Progenitor cell of endocrine pancreas (in vitro differentiated cells): Measurements from ENCODE around the gene ADAM12. TPM values are rescaled to one million over a fixed set of nuclear protein-coding genes. Genes with fewer than 3 reads are reported as not detected.
A peak's percentile ranks its signal among the peaks of the same experiment; 100 is the strongest.
"Not testable (repeated sequence)": the region's sequence is repeated elsewhere in the genome, so short reads cannot be mapped to it uniquely, and the experiment has no call there.

ENCODE experiments used
- DNase-seq: peaks from one replicate; pipeline ENCODE4 v3.0.0; 2021; ENCODE audit warnings: low spot score; ENCODE audit not compliant: unreplicated experiment
- H3K27ac Mint-ChIP-seq: 2 replicates; pipeline ENCODE4 v1.8.0; 2021; ENCODE audit warnings: mild to moderate bottlenecking, moderate library complexity, mixed read lengths
- H3K27me3 Mint-ChIP-seq: 2 replicates; pipeline ENCODE4 v1.8.0; 2021; ENCODE audit warnings: mixed read lengths
- H3K36me3 Mint-ChIP-seq: 2 replicates; pipeline ENCODE4 v1.8.0; 2022; ENCODE audit warnings: mixed read lengths; ENCODE audit not compliant: insufficient read depth
- H3K4me1 Mint-ChIP-seq: 2 replicates; pipeline ENCODE4 v1.8.0; 2021; ENCODE audit warnings: low read depth, mixed read lengths
- H3K4me3 Mint-ChIP-seq: 2 replicates; pipeline ENCODE4 v1.8.0; 2021; ENCODE audit warnings: low read depth, mild to moderate bottlenecking, moderate library complexity, mixed read lengths
- H3K9me3 Mint-ChIP-seq: 2 replicates; pipeline ENCODE4 v1.8.0; 2021; ENCODE audit warnings: low read depth, mixed read lengths
- CTCF ChIP-seq: fragments of 200-600 bp; sonication (generic); IDR thresholded peaks from one replicate; pipeline ENCODE4 v1.5.0; 2021; ENCODE audit warnings: antibody characterized with exemption, mild to moderate bottlenecking; ENCODE audit not compliant: unreplicated experiment
- total RNA-seq: library from RNA; stranded (reverse); gene quantifications from 2 replicates; pipeline ENCODE4 v1.2.1, GENCODE V29; 2021

The ADAM12 gene
- total RNA-seq, 1 donor from 2014 or later = 1.8 TPM

DNA sequence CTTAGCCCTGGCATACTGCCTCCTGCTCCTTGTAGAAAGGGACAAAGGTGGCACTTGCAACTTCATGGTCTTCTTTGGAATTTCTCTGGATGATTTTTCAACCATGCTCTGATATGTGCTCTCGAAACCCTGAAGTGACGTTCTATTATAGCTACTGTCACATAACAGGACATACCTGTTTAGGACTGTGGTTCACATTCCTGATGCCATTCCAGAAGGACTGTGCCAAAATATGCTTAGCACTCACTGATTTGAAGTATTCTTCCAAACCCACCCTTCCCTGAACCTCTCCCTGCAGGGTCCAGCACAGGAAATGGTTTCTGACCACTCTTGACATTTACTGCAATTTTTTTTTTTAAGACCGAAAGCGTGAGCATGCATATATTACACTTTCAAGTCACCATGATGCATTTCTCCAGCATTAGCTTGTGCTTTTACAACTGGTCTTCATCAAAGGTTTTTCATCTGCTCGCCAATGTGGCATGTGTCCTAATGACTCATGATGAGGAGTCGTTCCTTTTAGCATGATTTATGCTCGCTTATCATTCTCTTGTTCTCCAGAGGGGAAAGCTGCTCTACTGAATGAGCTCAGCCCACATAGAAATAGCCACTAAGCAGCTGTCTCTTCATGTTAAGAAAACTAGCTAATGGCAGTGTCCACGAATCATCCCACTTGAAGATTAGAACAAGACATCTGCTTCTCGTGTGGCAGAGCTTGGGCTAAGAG lies 135.2 kb downstream of the ADAM12 start:
- TF ChIP-seq CTCF = no peak
- peaks cover 13% of the 10 kb centered on the region for H3K9me3 Mint-ChIP-seq
- no peak for DNase-seq
- no peak overlapping the region for H3K27ac Mint-ChIP-seq
- H3K4me1 Mint-ChIP-seq = peaks cover 7% of the 10 kb centered on the region
- no peaks in the 10 kb centered on the region for H3K36me3 Mint-ChIP-seq
- H3K4me3 Mint-ChIP-seq = no peak overlapping the region
- H3K27me3 Mint-ChIP-seq = peaks cover 61% of the 10 kb centered on the region

DNA sequence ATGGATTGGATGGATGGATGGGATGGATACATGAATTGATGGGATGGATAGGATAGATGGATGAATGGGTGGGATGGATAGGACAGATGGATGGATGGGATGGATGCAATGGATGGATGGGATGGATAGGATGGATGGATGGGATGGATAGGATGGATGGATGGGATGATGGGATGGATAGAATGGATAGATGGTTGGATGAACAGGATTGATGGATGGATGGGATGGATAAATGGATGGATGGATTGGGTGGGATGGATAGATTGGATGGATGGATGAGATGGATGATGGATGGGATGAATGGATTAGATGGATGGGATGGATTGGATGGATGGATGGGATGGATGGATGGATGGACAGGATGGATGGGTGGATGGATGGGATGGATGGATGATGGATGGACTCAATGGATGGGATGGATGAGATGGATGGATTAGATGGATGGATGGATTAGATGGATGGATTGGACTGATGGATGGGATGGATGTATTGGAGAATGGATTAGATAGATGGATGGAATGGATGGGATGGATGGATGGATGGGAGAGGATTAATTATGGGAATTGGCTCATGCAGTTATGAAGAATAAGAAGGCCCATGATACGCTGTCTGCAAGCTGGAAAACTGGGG lies 136.4 kb downstream of the ADAM12 start:
- H3K9me3 Mint-ChIP-seq = peaks cover 13% of the 10 kb centered on the region
- no peak overlapping the region for H3K4me3 Mint-ChIP-seq
- peaks cover 58% of the 10 kb centered on the region for H3K27me3 Mint-ChIP-seq
- TF ChIP-seq CTCF = no peak
- peaks cover 9% of the 10 kb centered on the region for H3K4me1 Mint-ChIP-seq
- no peak overlapping the region for H3K27ac Mint-ChIP-seq
- DNase-seq = no peak
- no peaks in the 10 kb centered on the region for H3K36me3 Mint-ChIP-seq

DNA sequence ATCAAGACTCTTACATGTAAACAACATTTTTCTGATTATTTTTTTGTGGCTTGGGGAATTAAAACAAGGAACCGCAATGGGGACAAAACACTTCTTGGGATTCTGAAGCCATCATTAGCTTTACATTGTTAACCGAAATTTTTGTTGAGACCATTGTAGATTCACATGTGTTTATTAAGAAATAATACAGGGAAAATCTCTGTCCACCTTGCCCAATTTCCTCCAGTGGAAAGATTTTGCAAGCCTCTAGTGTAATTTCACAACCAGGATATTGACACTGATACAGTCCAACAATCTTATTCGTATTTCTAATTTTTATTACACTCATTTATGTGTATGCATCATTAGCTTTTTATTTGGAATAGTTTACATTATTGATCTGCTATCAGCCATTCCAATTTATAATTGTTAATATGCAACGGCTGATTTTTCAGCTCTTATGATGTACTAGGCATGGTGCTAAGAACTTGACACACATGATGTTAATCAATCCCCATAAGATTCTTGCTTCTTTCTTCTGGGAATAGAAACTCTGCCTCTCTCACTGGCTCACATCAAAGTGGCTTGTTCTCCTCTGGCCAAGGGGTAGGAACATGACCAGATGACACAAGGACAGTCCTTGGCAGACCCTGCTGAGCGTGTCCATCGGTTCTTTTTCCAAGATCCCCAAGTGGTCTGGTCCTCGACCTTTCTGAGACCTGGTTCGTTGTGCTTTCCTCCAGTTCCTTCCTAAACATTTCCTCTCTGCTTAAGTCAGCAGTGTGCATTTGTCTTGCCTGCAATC lies 137.6 kb downstream of the ADAM12 start:
- Mint-ChIP-seq H3K4me3 (no peak overlapping the region), H3K36me3 (no peaks in the 10 kb centered on the region), H3K27ac (no peak overlapping the region), H3K4me1 (peaks cover 9% of the 10 kb centered on the region), H3K9me3 (peaks cover 13% of the 10 kb centered on the region), H3K27me3 (peaks cover 48% of the 10 kb centered on the region)
- no peak for TF ChIP-seq CTCF
- DNase-seq = no peak

DNA sequence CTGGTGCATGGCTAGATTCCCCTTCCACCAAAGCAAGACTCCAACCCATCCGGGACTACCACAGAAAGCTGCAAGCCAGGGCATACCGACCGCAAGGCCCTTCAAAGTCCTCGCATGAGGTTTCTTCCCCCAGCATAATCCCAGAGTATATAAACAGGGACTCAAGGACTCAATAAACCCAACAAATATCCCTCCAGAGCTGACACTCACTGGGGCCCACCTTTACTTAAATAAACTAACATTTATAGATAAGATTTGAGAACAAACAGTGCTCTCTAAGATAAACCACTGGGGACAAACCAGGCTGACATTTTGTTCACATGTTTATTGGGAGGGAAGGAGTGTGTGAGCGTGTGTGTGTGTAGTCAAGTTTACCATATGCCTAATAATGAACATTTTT lies 138.2 kb downstream of the ADAM12 start:
- TF ChIP-seq CTCF = no peak
- H3K9me3 Mint-ChIP-seq = peaks cover 13% of the 10 kb centered on the region
- no peaks in the 10 kb centered on the region for H3K36me3 Mint-ChIP-seq
- DNase-seq = no peak
- no peak overlapping the region for H3K4me3 Mint-ChIP-seq
- peaks cover 42% of the 10 kb centered on the region for H3K27me3 Mint-ChIP-seq
- peaks cover 9% of the 10 kb centered on the region for H3K4me1 Mint-ChIP-seq
- no peak overlapping the region for H3K27ac Mint-ChIP-seq

DNA sequence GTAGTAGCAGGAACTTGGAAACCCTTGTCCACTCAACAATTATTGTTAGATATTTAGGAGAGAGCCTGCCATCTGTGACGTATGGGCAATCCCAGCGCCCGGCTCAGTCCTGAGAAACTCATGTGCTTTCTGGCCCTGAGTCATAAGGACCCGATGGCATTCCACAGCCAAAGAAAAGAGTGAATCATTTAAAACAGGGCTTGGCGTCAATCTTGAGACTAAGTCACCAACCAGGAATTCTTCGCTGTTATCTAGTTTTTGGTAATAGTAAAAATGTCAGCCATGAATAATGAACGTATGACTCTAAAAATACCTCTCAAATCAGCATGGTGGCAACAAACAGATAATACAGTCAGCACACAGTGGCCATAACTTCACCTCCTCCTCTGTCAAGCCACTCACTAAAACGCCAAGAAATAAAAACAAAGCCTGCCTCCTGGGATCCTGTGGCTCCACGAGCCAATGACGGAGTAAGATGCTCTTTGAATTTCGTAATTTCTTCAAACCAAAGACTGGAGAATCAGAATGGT lies 140.8 kb downstream of the ADAM12 start:
- Mint-ChIP-seq H3K4me3 (no peak overlapping the region), H3K9me3 (peaks cover 13% of the 10 kb centered on the region), H3K27ac (peak overlapping the region; percentile 26), H3K4me1 (peaks cover 9% of the 10 kb centered on the region), H3K27me3 (peaks cover 16% of the 10 kb centered on the region), H3K36me3 (no peaks in the 10 kb centered on the region)
- no peak for TF ChIP-seq CTCF
- DNase-seq = no peak

DNA sequence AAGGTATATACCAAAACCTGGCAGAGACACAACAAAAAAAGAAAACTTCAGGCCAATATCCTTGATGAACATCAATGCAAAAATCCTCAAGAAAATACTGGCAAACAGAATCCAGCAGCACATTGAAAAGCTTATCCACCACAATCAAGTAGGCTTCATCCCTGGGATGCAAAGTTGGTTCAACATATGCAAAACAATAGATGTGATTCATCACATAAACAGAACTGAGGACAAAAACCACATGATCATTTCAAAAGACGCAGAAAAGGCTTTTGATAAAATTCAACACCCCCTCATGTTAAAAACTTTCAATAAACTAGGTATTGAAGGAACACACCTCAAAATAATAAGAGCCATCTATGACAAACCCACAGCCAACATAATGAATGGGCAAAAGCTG lies 141.9 kb downstream of the ADAM12 start:
- not testable (repeated sequence) for H3K9me3 Mint-ChIP-seq, H3K36me3 Mint-ChIP-seq, H3K4me3 Mint-ChIP-seq, DNase-seq, H3K27ac Mint-ChIP-seq
- peaks cover 13% of the 10 kb centered on the region for H3K4me1 Mint-ChIP-seq
- peaks cover 13% of the 10 kb centered on the region for H3K27me3 Mint-ChIP-seq
